GM19467 (cell line): Measurements from ENCODE around the gene LCP2.
"Not testable (repeated sequence)": the region's sequence is repeated elsewhere in the genome, so short reads cannot be mapped to it uniquely, and the experiment has no call there.

Source experiments
- ATAC-seq: cut with Tn5 transposase; IDR thresholded peaks from one replicate; pipeline ENCODE4 v1.9.1; 2021; ENCODE audit warnings: mild to moderate bottlenecking, moderate library complexity; ENCODE audit not compliant: unreplicated experiment

LCP2 gene

GRCh38 chr5:170251462-170251861, 46.1 kb downstream of the LCP2 start:
- ATAC-seq: no peak

GRCh38 chr5:170250810-170251317, 46.7 kb downstream of the LCP2 start:
- no peak for ATAC-seq

DNA sequence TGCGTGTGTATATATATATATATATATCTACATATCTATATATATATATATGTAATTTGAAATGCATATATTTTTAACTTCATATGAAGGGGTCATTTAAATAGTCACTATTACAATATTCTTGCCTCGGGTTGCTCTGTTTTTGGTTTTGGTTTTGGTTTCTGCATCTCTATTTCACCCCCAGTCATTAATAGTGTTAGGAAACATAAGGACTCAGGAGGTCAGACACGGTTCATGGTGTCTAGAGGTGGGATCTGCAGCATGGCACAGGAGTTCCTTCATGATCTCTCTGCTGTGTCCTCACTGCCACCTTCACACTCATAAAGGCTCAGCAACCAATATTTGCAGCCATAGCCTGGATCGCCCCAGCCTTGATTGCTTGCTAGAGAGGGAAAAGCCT, 48.2 kb downstream of the LCP2 start:
- no peak for ATAC-seq

DNA sequence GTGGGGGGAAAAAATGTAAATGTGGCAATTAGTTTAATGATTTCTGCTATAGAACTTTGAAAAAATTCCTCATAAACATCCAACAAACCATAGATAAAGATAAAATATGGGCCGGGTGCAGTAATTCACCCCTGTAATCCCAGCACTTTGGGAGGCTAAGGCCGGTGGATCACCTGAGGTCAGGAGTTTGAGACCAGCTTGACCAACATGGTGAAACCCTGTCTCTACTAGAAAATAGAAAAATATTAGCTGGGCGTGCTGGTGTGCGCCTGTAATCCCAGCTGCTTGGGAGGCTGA, 48.7 kb downstream of the LCP2 start:
- not testable (repeated sequence) for ATAC-seq

DNA sequence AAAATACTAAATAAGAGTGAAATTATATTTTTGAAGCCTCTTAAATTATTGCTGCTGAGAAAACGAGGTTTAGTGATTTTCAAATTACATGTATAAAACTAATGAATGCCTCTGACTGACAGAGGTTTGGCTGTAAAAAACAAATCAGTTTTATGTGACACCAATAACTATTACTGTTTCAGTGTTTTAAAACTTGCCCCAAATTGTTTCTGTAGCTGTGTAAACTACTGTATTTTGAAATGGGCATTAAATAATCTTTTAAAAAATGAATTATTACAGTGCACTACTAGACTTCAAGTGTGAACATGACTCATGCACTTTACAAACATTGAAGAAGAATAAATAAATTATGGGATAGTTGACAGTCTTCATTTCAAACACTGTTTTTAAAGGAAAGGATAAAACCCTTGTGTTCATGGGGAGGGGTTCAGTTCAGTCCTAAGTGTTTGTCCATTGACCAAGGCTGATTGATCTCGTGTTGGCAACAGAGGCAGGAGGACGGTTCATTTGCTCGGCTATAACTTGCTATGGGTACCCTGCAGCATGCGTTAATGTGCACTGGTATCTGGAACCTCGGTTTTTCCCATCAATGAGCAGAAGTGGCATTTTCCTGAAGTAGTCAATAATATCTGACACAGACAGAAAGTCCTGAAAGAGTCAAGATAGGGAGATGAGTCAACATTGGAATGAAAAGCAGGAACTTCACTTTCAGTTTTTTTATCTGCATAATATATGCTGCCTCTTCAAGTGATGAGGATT, 49.2 kb downstream of the LCP2 start:
- no peak for ATAC-seq

DNA sequence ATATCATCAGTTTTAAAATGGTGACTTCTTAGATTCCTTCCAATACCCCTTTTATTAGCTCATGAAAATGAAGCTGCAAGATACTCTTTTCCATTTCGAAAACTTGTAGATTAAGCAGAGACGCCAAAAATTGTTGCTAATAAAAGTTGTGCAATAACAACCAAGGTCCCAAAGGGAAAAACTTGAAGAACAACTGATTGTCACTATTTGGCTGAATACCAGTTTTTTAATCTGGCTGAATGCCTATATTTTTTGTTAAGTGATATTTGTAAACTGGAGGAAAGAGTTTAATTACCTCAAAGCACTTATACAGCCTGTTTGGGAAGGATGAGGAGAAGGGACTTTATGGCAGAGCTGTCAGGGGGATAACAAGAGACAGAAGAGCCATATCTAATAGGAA, 50.2 kb downstream of the LCP2 start:
- no peak for ATAC-seq

DNA sequence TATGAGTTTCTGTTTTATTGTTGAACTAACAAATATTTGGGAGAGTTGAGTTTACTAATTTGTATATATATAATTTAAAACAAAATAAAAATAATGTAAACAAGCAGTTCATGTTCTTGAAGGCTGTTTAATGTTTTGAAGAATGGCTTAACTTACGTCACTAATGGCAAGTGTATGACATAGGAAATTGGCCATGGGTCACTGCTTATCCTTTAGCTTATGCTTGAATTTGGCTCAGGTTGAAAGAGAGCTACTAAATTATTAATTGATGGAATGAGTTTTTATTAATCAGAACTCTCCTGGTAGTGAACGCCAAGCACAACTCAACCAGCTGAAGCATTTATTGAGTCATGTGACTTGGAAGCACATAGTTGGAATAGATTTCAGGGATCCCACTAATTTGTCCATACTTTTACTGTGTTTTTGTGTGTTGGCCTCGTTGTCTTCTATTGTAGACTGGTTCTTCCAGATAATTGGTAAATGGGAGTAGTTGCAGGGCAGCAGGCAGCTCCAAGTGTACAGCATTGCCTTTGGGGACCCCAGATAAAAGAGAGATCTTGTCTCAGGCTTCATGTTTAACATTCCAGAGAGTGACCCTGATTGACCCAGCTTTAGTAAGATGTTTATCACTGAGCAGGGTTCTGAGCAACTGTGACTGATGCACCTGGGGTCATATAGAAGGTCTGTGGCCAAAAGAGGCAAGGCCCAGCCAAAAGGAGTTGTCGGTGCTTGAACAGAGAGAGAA, 51.3 kb downstream of the LCP2 start:
- ATAC-seq: no peak

DNA sequence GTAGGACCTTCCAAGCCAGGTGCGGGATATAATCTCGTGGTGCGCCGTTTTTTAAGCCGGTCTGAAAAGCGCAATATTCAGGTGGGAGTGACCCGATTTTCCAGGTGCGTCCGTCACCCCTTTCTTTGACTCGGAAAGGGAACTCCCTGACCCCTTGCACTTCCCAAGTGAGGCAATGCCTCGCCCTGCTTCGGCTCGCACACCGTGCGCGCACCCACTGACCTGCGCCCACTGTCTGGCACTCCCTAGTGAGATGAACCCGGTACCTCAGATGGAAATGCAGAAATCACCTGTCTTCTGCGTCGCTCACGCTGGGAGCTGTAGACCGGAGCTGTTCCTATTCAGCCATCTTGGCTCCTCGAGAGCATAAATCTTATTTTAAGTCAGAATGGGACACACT, 52.1 kb downstream of the LCP2 start:
- ATAC-seq: not testable (repeated sequence)

DNA sequence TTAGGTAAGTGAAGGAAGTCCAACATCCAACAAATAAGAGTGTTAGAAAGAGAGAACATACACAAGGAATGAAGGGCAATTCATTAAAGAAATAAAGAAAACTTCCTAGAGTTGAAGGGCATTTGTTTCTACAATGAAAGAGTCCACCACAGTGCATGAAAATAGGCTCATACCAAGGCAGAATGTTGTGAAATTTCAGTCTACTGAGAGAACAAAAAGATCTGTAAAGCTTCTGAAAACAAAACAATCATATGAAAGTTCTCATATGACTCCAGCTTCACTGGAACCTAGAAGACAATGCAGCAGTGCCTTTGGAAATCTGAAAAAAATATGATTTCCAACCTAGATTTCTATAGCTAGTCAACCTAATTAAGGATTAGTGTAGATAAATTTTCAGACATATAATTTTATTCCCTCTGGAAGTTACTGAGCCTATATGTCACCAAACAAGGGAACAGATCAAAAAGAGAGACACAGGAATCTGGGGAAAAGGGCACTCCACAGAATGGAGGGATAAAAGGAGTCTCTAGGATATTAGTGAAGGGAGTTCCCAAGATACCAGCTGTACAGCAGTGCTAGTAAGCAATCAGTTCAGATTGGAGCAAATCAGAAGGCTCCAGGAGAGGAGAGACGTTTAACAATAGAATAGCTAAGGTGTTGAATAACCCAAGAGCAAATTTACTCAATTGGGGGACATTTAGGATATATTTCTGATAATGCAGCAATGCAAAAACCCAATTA, 59.0 kb downstream of the LCP2 start:
- ATAC-seq: no peak

DNA sequence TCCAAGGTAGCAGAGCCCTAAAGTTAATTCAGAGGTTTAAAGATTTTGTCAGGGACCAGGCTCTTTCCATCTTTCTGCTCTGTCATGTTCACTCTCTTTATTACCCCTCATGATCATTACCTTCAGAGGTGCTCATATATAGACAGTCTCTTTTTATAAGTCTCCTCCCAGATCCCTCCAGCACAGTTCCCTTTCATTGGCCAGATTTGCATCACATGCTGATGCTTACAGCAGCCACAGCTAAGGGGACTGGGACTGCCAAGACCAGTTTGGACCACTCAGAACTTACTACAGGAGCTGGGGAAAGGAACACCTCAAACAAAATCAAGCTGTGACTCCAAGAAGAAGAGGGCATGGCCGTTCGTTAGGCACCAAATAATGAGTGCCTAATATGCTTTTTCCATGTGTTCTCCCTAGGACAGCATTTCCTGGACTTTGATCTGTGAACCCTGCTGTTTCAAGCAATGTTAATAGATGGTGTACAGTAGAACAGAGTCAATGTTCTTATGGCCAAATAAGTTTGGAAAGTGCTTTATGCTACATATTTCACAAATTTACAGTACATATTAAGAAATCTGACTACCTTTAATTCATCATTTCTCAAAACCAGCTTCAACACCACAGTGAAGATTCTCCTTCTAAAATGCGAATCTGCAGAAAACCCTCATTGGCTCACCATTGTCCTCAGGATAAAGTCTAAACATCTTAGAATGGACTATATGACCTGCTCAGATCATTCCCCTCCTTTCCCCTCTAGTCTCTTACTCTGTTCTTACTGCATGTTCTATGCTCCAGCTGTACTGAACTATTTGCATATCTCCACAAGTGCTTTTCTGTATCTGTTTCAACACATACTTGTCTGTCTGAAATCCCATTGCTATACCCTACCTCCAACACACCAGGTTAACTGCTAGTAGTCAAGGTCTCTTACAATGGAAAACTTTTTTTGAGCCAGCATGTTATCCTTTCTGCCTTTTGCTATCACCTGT, 61.4 kb downstream of the LCP2 start:
- ATAC-seq: no peak

- ATAC-seq: no peak
These were observed 64.2 kb downstream of the LCP2 start for GRCh38 chr5:170233358-170233892.

GRCh38 chr5:170232786-170233185, 64.8 kb downstream of the LCP2 start, which contains the start of gene C5orf58:
Gene C5orf58, plus strand, starts transcription at chr5:170232985. Its CDS starts 1,992 bp downstream, at chr5:170234977.
- no peak for ATAC-seq

DNA sequence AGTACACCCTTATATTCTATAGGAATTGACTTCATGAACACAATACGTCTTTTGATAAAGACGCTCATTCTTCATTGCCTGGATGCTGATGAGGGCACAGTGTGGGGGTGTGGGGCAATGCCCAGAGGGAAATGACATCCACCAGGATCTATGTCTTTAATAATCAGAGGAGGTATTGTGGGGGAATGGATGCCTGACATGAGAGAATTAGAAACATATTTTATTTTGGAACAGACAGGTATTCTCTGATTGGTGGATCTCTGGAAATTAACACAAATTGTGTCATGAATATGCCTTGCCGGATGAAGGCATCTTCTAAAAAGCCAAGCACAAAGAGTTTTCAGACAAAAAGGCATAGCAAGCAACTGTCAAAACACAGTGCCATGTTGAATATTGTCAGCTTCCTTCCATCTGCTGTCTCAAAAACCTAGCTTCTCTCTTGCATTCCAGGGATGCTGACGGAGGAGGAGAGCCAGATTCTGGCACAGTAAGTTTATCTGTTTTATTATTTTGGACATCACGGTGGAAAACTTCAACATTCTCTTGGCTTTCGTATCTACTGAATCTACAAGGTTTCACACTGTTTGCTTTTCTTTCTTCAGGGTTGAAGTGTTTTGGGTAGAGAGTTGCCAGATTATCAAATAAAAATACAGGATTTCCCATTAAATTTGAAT, 68.7 kb downstream of the LCP2 start:
- no peak for ATAC-seq

DNA sequence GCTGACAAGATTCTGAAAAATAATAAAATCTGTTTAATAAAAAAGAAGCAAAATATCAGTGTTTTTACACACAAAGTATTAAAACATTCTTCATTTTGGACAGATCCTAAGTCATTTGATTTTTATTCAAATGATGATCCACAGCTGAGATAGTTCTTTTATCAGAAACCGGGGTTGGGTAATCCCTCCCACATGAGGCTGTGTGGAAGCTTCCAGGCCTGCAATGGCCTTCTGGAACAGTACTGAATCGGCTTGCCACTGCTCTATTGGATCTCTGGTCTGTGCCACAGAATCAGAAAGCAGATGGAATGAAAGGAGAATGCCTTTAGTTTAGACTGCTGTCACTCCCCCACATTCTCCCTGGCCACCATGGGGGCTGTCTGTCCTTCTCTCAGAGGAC, 70.9 kb downstream of the LCP2 start:
- no peak for ATAC-seq

- ATAC-seq: no peak
These were observed 71.4 kb downstream of the LCP2 start for GRCh38 chr5:170226129-170226615.

DNA sequence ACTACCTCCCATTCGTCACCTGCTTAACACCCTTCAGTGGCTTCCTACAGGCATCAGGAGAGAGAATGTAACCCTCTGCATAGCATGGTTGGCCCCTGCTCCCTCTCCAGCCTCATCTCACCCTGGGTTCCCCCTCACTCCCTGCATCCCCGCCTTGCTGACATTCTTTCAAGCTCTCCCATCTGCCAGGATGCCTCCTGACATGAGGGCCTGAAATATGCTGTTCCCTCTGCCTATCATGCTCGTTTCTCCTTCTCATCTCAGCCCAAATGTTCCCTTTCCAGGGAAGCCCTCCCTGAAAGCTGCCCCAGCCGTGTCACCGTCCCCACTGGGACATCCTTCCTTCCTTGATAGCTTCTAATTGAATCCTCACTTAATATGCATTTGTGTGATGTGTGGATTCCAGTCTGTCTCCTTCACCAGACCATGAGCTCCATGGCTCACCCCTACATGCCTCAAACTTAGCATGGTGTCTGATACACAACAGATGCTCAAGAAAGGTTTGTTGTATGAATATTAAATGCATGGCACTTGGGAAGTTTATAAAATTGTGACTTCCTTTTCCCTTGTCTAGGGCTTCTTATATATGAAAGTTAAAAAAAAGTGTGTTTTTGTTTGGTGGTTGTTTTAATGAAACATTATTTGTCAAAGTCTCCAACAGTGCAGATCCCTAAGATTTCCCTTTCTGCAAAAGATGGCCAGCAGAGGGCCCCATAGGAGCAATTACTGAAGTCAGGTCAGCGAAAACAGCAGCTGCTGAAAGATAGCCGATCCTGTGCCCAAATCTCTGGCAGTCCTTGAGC, 72.0 kb downstream of the LCP2 start:
- no peak for ATAC-seq

- no peak for ATAC-seq
These were observed 73.7 kb downstream of the LCP2 start for GRCh38 chr5:170223906-170224305.

DNA sequence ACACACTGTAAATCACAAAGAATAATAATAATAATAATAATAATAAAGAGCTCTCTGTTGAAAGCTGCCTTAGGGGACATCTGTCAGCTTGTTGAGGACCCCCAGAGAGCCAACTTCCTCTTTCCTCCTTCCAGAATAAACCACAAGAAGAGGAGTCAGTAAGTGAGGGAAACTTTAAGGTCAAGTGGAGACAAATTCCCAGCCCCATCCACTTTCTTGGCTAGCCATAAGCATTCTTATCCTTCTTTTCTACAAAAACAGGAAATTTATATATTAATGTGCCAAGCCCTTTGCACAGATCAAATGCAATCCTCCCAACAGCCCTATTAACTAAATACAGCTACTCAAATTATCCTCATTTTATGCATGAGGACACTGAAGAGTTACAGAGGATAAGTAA, 74.2 kb downstream of the LCP2 start:
- ATAC-seq: no peak

DNA sequence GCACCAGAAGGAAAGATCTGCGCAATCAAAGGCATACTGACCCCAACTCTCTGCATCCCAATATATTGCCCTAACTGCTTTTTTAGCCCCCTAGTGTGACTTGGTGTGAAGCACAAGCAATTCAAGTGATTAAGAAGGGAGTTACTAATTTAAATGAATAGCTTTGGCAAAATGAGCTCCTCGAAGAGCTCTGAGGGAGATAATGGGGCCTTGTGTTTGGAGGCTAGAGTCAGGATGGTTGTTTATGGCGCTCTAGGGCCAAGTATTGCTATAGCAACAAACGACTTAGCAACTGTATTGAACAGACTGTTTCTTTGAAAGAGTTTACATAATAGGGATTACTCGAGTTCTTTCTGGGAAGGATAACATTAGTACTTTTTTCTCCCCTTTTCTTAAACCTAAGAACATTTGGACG, 76.2 kb downstream of the LCP2 start:
- no peak for ATAC-seq
